ENCODE results near the gene NOC2L.
A peak's percentile ranks its signal among the peaks of the same experiment; 100 is the strongest.

NOC2L gene

GRCh38 chr1:929712-930632 is 29.1 kb downstream of the NOC2L start:
- DNase-seq (ENCODE audit: low read depth), result no peak

GRCh38 chr1:928825-929661 is 30.0 kb downstream of the NOC2L start:
- DNase-seq (ENCODE audit: low read depth), result no peak

- no peak for DNase-seq (ENCODE audit: low read depth)
Observed at GRCh38 chr1:927748-928147, 31.3 kb downstream of the NOC2L start.

GRCh38 chr1:927234-927633 is 31.8 kb downstream of the NOC2L start:
- DNase-seq (ENCODE audit: low read depth), result no peak

- no peak for DNase-seq (ENCODE audit: low read depth)
Observed at GRCh38 chr1:925561-926421, 33.3 kb downstream of the NOC2L start.

- DNase-seq (ENCODE audit: low read depth), result no peak
Observed at GRCh38 chr1:924656-925560, 34.1 kb downstream of the NOC2L start.

GRCh38 chr1:923991-924655 is 34.9 kb downstream of the NOC2L start:
- DNase-seq (ENCODE audit: low read depth), result no peak

GRCh38 chr1:923131-923990 is 35.7 kb downstream of the NOC2L start, which contains the start of gene SAMD11:
SAMD11 (plus strand) TSS chr1:923923; CDS start chr1:924432, 509 bp downstream.
- DNase-seq (ENCODE audit: low read depth), result peak; percentile 63

GRCh38 chr1:921011-921837 is 37.8 kb downstream of the NOC2L start:
- DNase-seq (ENCODE audit: low read depth), result no peak

GRCh38 chr1:920521-920920 is 38.5 kb downstream of the NOC2L start:
- no peak for DNase-seq (ENCODE audit: low read depth)

GRCh38 chr1:920010-920409 is 39.0 kb downstream of the NOC2L start:
- no peak for DNase-seq (ENCODE audit: low read depth)

GRCh38 chr1:919271-919872 is 39.7 kb downstream of the NOC2L start:
- DNase-seq (ENCODE audit: low read depth), result no peak

GRCh38 chr1:918843-919242 is 40.2 kb downstream of the NOC2L start:
- DNase-seq (ENCODE audit: low read depth), result no peak

GRCh38 chr1:918353-918752 is 40.7 kb downstream of the NOC2L start:
- no peak for DNase-seq (ENCODE audit: low read depth)

GRCh38 chr1:917466-918091 is 41.5 kb downstream of the NOC2L start:
- DNase-seq (ENCODE audit: low read depth), result no peak

- DNase-seq (ENCODE audit: low read depth), result no peak
Observed at GRCh38 chr1:917076-917459, 42.0 kb downstream of the NOC2L start.

Measured in activated T-cell treated with anti-CD3 and anti-CD28 coated beads for 1 hour (primary cell).